ENCODE measurements around the gene RNF121.
A peak's percentile ranks its signal among the peaks of the same experiment; 100 is the strongest.

Gene RNF121

GRCh38 chr11:71949034-71949433 lies 20.2 kb downstream of the RNF121 start:
- Mint-ChIP-seq H3K4me3 (no peak overlapping the region), H3K27ac (no peak overlapping the region), H3K27me3 (no peaks in the 10 kb centered on the region), H3K4me1 (ENCODE audit: low read depth) (peaks cover 21% of the 10 kb centered on the region), H3K9me3 (ENCODE audit: low read depth) (no peaks in the 10 kb centered on the region), H3K36me3 (peaks cover 5% of the 10 kb centered on the region)

- Mint-ChIP-seq H3K9me3 (ENCODE audit: low read depth) (no peaks in the 10 kb centered on the region), H3K27me3 (no peaks in the 10 kb centered on the region), H3K4me1 (ENCODE audit: low read depth) (peaks cover 19% of the 10 kb centered on the region), H3K4me3 (no peak overlapping the region), H3K36me3 (peaks cover 5% of the 10 kb centered on the region), H3K27ac (no peak overlapping the region)
Observed at GRCh38 chr11:71951741-71952310, 23.0 kb downstream of the RNF121 start.

GRCh38 chr11:71955898-71956456 lies 27.1 kb downstream of the RNF121 start:
- peaks cover 2% of the 10 kb centered on the region for H3K9me3 Mint-ChIP-seq (ENCODE audit: low read depth)
- H3K4me1 Mint-ChIP-seq (ENCODE audit: low read depth), result peaks cover 13% of the 10 kb centered on the region
- no peak overlapping the region for H3K27ac Mint-ChIP-seq
- H3K36me3 Mint-ChIP-seq, result peaks cover 7% of the 10 kb centered on the region
- no peaks in the 10 kb centered on the region for H3K27me3 Mint-ChIP-seq
- H3K4me3 Mint-ChIP-seq, result no peak overlapping the region

GRCh38 chr11:71962428-71963038 lies 33.7 kb downstream of the RNF121 start:
- Mint-ChIP-seq H3K27ac (peak overlapping the region; percentile 58), H3K4me1 (ENCODE audit: low read depth) (peaks cover 16% of the 10 kb centered on the region), H3K36me3 (peaks cover 13% of the 10 kb centered on the region), H3K9me3 (ENCODE audit: low read depth) (peaks cover 3% of the 10 kb centered on the region), H3K4me3 (peak overlapping the region; percentile 55), H3K27me3 (no peaks in the 10 kb centered on the region)

GRCh38 chr11:71963468-71963867 lies 34.6 kb downstream of the RNF121 start:
- Mint-ChIP-seq H3K9me3 (ENCODE audit: low read depth) (peaks cover 3% of the 10 kb centered on the region), H3K4me3 (no peak overlapping the region), H3K36me3 (peaks cover 15% of the 10 kb centered on the region), H3K27ac (peak overlapping the region; percentile 34), H3K4me1 (ENCODE audit: low read depth) (peaks cover 16% of the 10 kb centered on the region), H3K27me3 (no peaks in the 10 kb centered on the region)

- Mint-ChIP-seq H3K4me1 (ENCODE audit: low read depth) (peaks cover 16% of the 10 kb centered on the region), H3K27ac (no peak overlapping the region), H3K36me3 (peaks cover 15% of the 10 kb centered on the region), H3K9me3 (ENCODE audit: low read depth) (peaks cover 3% of the 10 kb centered on the region), H3K4me3 (no peak overlapping the region), H3K27me3 (no peaks in the 10 kb centered on the region)
Observed at GRCh38 chr11:71964641-71965040, 35.8 kb downstream of the RNF121 start.

- H3K4me3 Mint-ChIP-seq, result no peak overlapping the region
- H3K4me1 Mint-ChIP-seq (ENCODE audit: low read depth), result no peaks in the 10 kb centered on the region
- no peaks in the 10 kb centered on the region for H3K9me3 Mint-ChIP-seq (ENCODE audit: low read depth)
- H3K27ac Mint-ChIP-seq, result no peak overlapping the region
- H3K27me3 Mint-ChIP-seq, result no peaks in the 10 kb centered on the region
- peaks cover 5% of the 10 kb centered on the region for H3K36me3 Mint-ChIP-seq
Observed at GRCh38 chr11:71971680-71972079, 42.8 kb downstream of the RNF121 start.

GRCh38 chr11:71976551-71976950 lies 47.7 kb downstream of the RNF121 start:
- H3K27me3 Mint-ChIP-seq, result no peaks in the 10 kb centered on the region
- H3K36me3 Mint-ChIP-seq, result peaks cover 3% of the 10 kb centered on the region
- no peak overlapping the region for H3K27ac Mint-ChIP-seq
- no peaks in the 10 kb centered on the region for H3K4me1 Mint-ChIP-seq (ENCODE audit: low read depth)
- no peaks in the 10 kb centered on the region for H3K9me3 Mint-ChIP-seq (ENCODE audit: low read depth)
- no peak overlapping the region for H3K4me3 Mint-ChIP-seq

GRCh38 chr11:71977090-71977489 lies 48.2 kb downstream of the RNF121 start:
- Mint-ChIP-seq H3K9me3 (ENCODE audit: low read depth) (no peaks in the 10 kb centered on the region), H3K27me3 (no peaks in the 10 kb centered on the region), H3K4me3 (no peak overlapping the region), H3K27ac (no peak overlapping the region), H3K4me1 (ENCODE audit: low read depth) (no peaks in the 10 kb centered on the region), H3K36me3 (no peaks in the 10 kb centered on the region)

GRCh38 chr11:71977743-71978418 lies 49.0 kb downstream of the RNF121 start:
- Mint-ChIP-seq H3K27ac (no peak overlapping the region), H3K36me3 (peaks cover 3% of the 10 kb centered on the region), H3K4me3 (no peak overlapping the region), H3K4me1 (ENCODE audit: low read depth) (no peaks in the 10 kb centered on the region), H3K9me3 (ENCODE audit: low read depth) (no peaks in the 10 kb centered on the region), H3K27me3 (no peaks in the 10 kb centered on the region)

GRCh38 chr11:71979094-71979493 lies 50.2 kb downstream of the RNF121 start:
- H3K27me3 Mint-ChIP-seq, result no peaks in the 10 kb centered on the region
- no peaks in the 10 kb centered on the region for H3K9me3 Mint-ChIP-seq (ENCODE audit: low read depth)
- H3K27ac Mint-ChIP-seq, result no peak overlapping the region
- no peak overlapping the region for H3K4me3 Mint-ChIP-seq
- no peaks in the 10 kb centered on the region for H3K4me1 Mint-ChIP-seq (ENCODE audit: low read depth)
- H3K36me3 Mint-ChIP-seq, result peaks cover 5% of the 10 kb centered on the region

- no peak overlapping the region for H3K4me3 Mint-ChIP-seq
- H3K27ac Mint-ChIP-seq, result no peak overlapping the region
- no peaks in the 10 kb centered on the region for H3K27me3 Mint-ChIP-seq
- H3K36me3 Mint-ChIP-seq, result peaks cover 5% of the 10 kb centered on the region
- no peaks in the 10 kb centered on the region for H3K4me1 Mint-ChIP-seq (ENCODE audit: low read depth)
- no peaks in the 10 kb centered on the region for H3K9me3 Mint-ChIP-seq (ENCODE audit: low read depth)
Observed at GRCh38 chr11:71979602-71980001, 50.8 kb downstream of the RNF121 start.

- Mint-ChIP-seq H3K27ac (no peak overlapping the region), H3K4me3 (no peak overlapping the region), H3K4me1 (ENCODE audit: low read depth) (no peaks in the 10 kb centered on the region), H3K9me3 (ENCODE audit: low read depth) (no peaks in the 10 kb centered on the region), H3K36me3 (peaks cover 15% of the 10 kb centered on the region), H3K27me3 (no peaks in the 10 kb centered on the region)
Observed at GRCh38 chr11:71986131-71986530, 57.3 kb downstream of the RNF121 start.

- Mint-ChIP-seq H3K4me3 (no peak overlapping the region), H3K4me1 (ENCODE audit: low read depth) (no peaks in the 10 kb centered on the region), H3K36me3 (peaks cover 13% of the 10 kb centered on the region), H3K9me3 (ENCODE audit: low read depth) (no peaks in the 10 kb centered on the region), H3K27me3 (no peaks in the 10 kb centered on the region), H3K27ac (no peak overlapping the region)
Observed at GRCh38 chr11:71987521-71987920, 58.7 kb downstream of the RNF121 start.

GRCh38 chr11:71988050-71988449 lies 59.2 kb downstream of the RNF121 start:
- Mint-ChIP-seq H3K27ac (no peak overlapping the region), H3K4me1 (ENCODE audit: low read depth) (no peaks in the 10 kb centered on the region), H3K27me3 (no peaks in the 10 kb centered on the region), H3K36me3 (peaks cover 14% of the 10 kb centered on the region), H3K4me3 (no peak overlapping the region), H3K9me3 (ENCODE audit: low read depth) (no peaks in the 10 kb centered on the region)
